ENCODE data around the gene SLC25A34.

The SLC25A34 gene

GRCh38 chr1:15748690-15749398 is 12.8 kb downstream of the SLC25A34 start:
- no peak for FAIRE-seq

GRCh38 chr1:15749399-15750291 is 13.6 kb downstream of the SLC25A34 start:
- DNase-seq (ENCODE audit: extremely low spot score, insufficient read length, low read depth) (no peak), FAIRE-seq (no peak)

More at GRCh38 chr1:15748690-15749398, 12.8 kb downstream of the SLC25A34 start:
- DNase-seq (ENCODE audit: extremely low spot score, insufficient read length, low read depth) = no peak

GRCh38 chr1:15750924-15751323 is 14.9 kb downstream of the SLC25A34 start:
- DNase-seq (ENCODE audit: extremely low spot score, insufficient read length, low read depth) = no peak
- no peak for FAIRE-seq

- no peak for FAIRE-seq
- DNase-seq (ENCODE audit: extremely low spot score, insufficient read length, low read depth) = no peak
Observed at GRCh38 chr1:15751717-15752116, 15.7 kb downstream of the SLC25A34 start.

- no peak for FAIRE-seq
- no peak for DNase-seq (ENCODE audit: extremely low spot score, insufficient read length, low read depth)
Observed at GRCh38 chr1:15753776-15754175, 17.7 kb downstream of the SLC25A34 start.

- DNase-seq (ENCODE audit: extremely low spot score, insufficient read length, low read depth) (no peak), FAIRE-seq (no peak)
Observed at GRCh38 chr1:15755021-15755645, 19.1 kb downstream of the SLC25A34 start.

GRCh38 chr1:15755646-15756040 is 19.6 kb downstream of the SLC25A34 start:
- DNase-seq (ENCODE audit: extremely low spot score, insufficient read length, low read depth) (no peak), FAIRE-seq (no peak)

- DNase-seq (ENCODE audit: extremely low spot score, insufficient read length, low read depth) (no peak), FAIRE-seq (no peak)
Observed at GRCh38 chr1:15756143-15757015, 20.3 kb downstream of the SLC25A34 start.

- DNase-seq (ENCODE audit: extremely low spot score, insufficient read length, low read depth) (no peak), FAIRE-seq (no peak)
Observed at GRCh38 chr1:15757016-15757543, 21.0 kb downstream of the SLC25A34 start.

GRCh38 chr1:15757575-15758342 is 21.7 kb downstream of the SLC25A34 start:
- no peak for FAIRE-seq

GRCh38 chr1:15758343-15758931 is 22.4 kb downstream of the SLC25A34 start, which contains the start of gene FBLIM1:
FBLIM1 (plus strand) TSS chr1:15758795; CDS start chr1:15764984, 6,189 bp downstream.
- FAIRE-seq = no peak
- no peak for DNase-seq (ENCODE audit: extremely low spot score, insufficient read length, low read depth)

More at GRCh38 chr1:15757575-15758342, 21.7 kb downstream of the SLC25A34 start:
- no peak for DNase-seq (ENCODE audit: extremely low spot score, insufficient read length, low read depth)

- DNase-seq (ENCODE audit: extremely low spot score, insufficient read length, low read depth) (no peak), FAIRE-seq (no peak)
Observed at GRCh38 chr1:15758953-15759661, 23.0 kb downstream of the SLC25A34 start.

GRCh38 chr1:15760520-15761211 is 24.6 kb downstream of the SLC25A34 start:
- FAIRE-seq (no peak), DNase-seq (ENCODE audit: extremely low spot score, insufficient read length, low read depth) (no peak)

- FAIRE-seq = no peak
- no peak for DNase-seq (ENCODE audit: extremely low spot score, insufficient read length, low read depth)
Observed at GRCh38 chr1:15761366-15762128, 25.5 kb downstream of the SLC25A34 start.

- no peak for FAIRE-seq
Observed at GRCh38 chr1:15762546-15762945, 26.5 kb downstream of the SLC25A34 start.

GRCh38 chr1:15764269-15764764 is 28.3 kb downstream of the SLC25A34 start:
- no peak for FAIRE-seq
- DNase-seq (ENCODE audit: extremely low spot score, insufficient read length, low read depth) = no peak

More at GRCh38 chr1:15762546-15762945, 26.5 kb downstream of the SLC25A34 start:
- DNase-seq (ENCODE audit: extremely low spot score, insufficient read length, low read depth) = no peak
